OCI-LY7 (cell line): Measurements from ENCODE around the gene TBC1D24.

Experiments
- EZH2phosphoT487 ChIP-seq: fragments of 200-600 bp; sonication (generic); IDR thresholded peaks from 2 replicates; pipeline ENCODE4 v1.6.1; 2018; ENCODE audit warnings: low read depth, borderline replicate concordance, mild to moderate bottlenecking, mixed run types, antibody characterized with exemption, low read length, moderate library complexity, mixed read lengths
- TF ChIP-seq, protein P1 (sequence below): fragments of 200-600 bp; sonication (generic); conservative IDR thresholded peaks from 2 replicates; pipeline ENCODE4 v1.5.1; 2014; ENCODE audit warnings: mild to moderate bottlenecking, antibody characterized with exemption, low read length, moderate library complexity, mixed read lengths

DNA sequence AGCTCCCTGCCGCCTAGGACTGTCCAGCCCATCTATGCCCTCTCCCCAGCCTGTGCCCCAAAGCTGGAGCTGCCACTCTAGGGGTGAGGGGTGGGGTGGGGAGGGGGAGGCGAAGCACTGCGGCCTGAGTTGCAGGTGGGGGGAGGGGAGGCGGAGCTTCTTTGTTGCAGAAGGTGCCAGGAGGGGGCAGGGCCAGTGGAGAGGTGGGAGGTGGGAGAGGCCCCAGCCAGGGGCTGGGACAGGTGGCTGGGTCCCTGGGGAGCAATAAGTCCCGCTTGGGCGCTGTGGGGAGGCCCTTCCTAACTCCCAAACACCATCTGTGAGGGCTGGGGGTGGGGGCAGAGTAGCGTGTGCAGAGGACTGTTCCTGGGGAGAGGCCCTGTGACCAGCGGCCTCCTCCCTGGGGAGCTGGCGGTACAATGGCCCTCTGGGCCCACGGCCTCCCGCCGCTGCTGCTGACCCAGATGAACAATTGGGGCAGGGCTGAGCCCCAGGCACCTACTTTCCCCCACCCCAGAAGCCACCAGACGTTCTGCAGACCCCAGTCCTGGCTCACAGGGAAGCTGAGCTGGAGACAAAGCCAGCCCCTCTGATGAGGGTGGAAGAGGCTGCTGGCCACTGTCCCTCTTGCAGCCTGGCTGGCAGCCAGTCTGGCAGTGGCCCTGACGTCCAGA lies 6.1 kb upstream of the TBC1D24 start:
- TF ChIP-seq, protein P1, sequence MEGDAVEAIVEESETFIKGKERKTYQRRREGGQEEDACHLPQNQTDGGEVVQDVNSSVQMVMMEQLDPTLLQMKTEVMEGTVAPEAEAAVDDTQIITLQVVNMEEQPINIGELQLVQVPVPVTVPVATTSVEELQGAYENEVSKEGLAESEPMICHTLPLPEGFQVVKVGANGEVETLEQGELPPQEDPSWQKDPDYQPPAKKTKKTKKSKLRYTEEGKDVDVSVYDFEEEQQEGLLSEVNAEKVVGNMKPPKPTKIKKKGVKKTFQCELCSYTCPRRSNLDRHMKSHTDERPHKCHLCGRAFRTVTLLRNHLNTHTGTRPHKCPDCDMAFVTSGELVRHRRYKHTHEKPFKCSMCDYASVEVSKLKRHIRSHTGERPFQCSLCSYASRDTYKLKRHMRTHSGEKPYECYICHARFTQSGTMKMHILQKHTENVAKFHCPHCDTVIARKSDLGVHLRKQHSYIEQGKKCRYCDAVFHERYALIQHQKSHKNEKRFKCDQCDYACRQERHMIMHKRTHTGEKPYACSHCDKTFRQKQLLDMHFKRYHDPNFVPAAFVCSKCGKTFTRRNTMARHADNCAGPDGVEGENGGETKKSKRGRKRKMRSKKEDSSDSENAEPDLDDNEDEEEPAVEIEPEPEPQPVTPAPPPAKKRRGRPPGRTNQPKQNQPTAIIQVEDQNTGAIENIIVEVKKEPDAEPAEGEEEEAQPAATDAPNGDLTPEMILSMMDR, result no peak
- no peak for TF ChIP-seq EZH2phosphoT487
